Dendritic cell treated with granulocyte-macrophage colony-stimulating factor and Interleukin-4, amounts not matched to agents 40 ng/mL and 50 ng/mL, for 4 days (primary cell): ENCODE measurements around the gene ARAP1.
A peak's percentile ranks its signal among the peaks of the same experiment; 100 is the strongest.

Experiments
- H3K27ac Mint-ChIP-seq: one replicate; pipeline ENCODE4 v1.8.0; 2022; ENCODE audit warnings: mild to moderate bottlenecking, mixed read lengths
- H3K27me3 Mint-ChIP-seq: one replicate; pipeline ENCODE4 v1.8.0; 2022; ENCODE audit warnings: mild to moderate bottlenecking, mixed read lengths
- H3K36me3 Mint-ChIP-seq: one replicate; pipeline ENCODE4 v1.8.0; 2022; ENCODE audit warnings: low read depth, mixed read lengths
- H3K4me1 Mint-ChIP-seq: one replicate; pipeline ENCODE4 v1.8.0; 2022; ENCODE audit warnings: low read depth, mixed read lengths
- H3K4me3 Mint-ChIP-seq: one replicate; pipeline ENCODE4 v1.8.0; 2022; ENCODE audit warnings: mild to moderate bottlenecking, moderate library complexity, mixed read lengths
- H3K9me3 Mint-ChIP-seq: one replicate; pipeline ENCODE4 v1.8.0; 2022; ENCODE audit warnings: mixed read lengths
- intact Hi-C: fragments of 100-400 bp; cut with micrococcal nuclease; formaldehyde crosslinking; loops from one replicate; pipeline ENCODE4 v1.15.0; 2022

The ARAP1 gene

DNA sequence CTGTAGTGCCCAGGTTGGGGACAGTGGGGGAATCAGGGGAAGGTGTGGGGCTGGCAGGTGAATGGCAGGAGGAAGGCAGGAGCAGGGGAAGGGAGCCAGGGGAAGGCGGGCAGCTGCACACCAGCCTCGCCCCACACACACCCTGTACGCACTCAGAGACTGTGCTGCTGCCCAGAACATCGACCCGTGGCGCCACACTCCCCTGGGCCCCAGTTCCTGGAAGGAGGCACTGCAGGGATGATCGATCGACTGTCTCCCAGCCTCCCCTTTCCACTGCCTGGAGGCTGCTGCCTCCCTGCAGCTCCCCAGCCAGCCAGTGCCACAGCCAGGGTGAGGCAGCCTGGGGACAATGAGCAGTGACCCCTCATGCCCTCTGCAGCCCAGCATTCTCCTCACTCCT lies 97.2 kb downstream of the ARAP1 start:
- no peak overlapping the region for H3K4me3 Mint-ChIP-seq
- no peaks in the 10 kb centered on the region for H3K36me3 Mint-ChIP-seq
- H3K27ac Mint-ChIP-seq = no peak overlapping the region
- intact Hi-C loops = no loop called here
- peaks cover 54% of the 10 kb centered on the region for H3K27me3 Mint-ChIP-seq
- H3K9me3 Mint-ChIP-seq = no peaks in the 10 kb centered on the region
- no peaks in the 10 kb centered on the region for H3K4me1 Mint-ChIP-seq

DNA sequence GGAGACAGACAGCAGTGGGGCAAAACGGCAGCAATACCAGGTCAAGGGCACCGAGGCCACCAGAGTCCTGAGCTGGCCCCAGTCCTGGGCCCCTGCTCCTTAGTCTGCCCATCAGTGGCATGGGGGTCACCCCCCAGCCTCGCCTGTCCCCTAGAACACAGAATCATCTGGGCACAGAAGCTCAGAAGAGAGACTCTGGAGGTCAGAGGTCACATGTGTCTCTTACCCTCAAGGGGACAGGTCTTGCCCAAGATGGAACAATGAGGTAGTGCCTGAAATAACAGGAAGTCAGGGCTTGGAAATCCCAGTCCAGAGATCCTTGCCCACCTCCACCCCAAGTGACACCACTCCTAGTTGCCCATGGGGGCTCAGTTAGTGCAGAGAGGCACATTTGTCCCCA lies 98.6 kb downstream of the ARAP1 start:
- Mint-ChIP-seq H3K36me3 (no peaks in the 10 kb centered on the region), H3K4me3 (no peak overlapping the region)

DNA sequence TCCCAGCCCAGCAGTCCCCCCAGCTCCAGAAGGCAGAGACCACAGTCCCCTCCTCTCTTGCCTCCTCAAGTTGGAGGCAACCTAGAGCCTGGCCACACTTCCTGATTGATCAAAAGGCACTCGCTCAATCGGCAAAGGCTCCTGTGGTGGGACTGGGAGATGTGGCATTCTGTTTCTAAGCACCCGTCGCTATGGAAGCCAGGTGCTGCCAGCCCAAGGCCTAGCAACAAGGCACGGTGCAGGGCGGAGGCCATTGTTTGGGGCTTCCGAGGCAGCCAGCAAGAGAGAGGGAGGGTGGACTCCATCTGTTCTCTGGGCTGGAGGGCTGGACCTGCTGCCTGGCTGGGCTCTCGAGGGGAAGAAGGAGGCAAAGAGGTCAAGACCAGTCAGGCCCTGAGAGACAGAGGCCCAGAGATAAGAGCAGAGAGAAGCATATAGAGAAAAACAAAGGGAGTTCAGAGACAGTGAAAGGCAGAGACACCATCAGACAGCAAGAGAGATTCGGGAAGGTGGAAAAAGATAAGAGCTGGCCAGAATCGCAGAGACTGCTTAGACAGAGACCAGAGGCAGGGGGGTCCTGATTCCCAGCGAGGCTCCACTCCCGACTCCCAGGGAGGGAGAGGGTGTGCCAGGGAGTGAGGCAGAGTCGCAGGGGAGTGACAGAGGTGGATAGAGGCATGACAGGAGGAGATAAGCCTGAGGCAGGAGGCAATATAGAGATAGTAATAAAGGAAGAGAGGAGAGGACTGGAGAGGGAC lies 99.2 kb downstream of the ARAP1 start:
- intact Hi-C loops = no loop called here
- H3K9me3 Mint-ChIP-seq = no peaks in the 10 kb centered on the region
- no peak overlapping the region for H3K27ac Mint-ChIP-seq
- H3K36me3 Mint-ChIP-seq = no peaks in the 10 kb centered on the region
- no peak overlapping the region for H3K4me3 Mint-ChIP-seq
- peaks cover 46% of the 10 kb centered on the region for H3K27me3 Mint-ChIP-seq
- H3K4me1 Mint-ChIP-seq = no peaks in the 10 kb centered on the region

More for the DNA sequence above, 98.6 kb downstream of the ARAP1 start:
- Mint-ChIP-seq H3K27me3 (peaks cover 51% of the 10 kb centered on the region), H3K4me1 (no peaks in the 10 kb centered on the region), H3K27ac (no peak overlapping the region), H3K9me3 (no peaks in the 10 kb centered on the region)
- intact Hi-C loops = no loop called here

DNA sequence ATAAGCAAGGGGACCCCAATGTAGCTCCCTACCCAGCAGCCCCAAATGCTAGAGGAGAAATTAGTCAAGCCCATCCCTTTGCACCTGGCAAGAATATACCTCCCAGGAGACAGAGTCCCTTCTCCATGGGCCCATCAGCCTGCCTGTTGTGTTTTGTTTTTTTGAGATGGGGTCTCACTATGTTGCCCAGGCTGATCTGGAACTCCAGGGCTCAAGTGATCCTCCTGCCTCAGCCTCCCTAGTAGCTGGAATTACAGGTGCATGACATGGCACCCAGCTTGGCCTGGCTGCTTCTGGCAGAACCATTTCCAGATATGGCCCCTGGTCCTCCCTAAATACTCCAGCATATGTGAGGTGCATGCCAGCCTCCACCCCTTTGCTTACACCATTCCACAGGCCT lies 100.1 kb downstream of the ARAP1 start:
- intact Hi-C loops = no loop called here
- H3K27me3 Mint-ChIP-seq = peaks cover 43% of the 10 kb centered on the region
- no peaks in the 10 kb centered on the region for H3K36me3 Mint-ChIP-seq
- H3K27ac Mint-ChIP-seq = no peak overlapping the region
- H3K4me3 Mint-ChIP-seq = no peak overlapping the region
- no peaks in the 10 kb centered on the region for H3K9me3 Mint-ChIP-seq
- no peaks in the 10 kb centered on the region for H3K4me1 Mint-ChIP-seq

DNA sequence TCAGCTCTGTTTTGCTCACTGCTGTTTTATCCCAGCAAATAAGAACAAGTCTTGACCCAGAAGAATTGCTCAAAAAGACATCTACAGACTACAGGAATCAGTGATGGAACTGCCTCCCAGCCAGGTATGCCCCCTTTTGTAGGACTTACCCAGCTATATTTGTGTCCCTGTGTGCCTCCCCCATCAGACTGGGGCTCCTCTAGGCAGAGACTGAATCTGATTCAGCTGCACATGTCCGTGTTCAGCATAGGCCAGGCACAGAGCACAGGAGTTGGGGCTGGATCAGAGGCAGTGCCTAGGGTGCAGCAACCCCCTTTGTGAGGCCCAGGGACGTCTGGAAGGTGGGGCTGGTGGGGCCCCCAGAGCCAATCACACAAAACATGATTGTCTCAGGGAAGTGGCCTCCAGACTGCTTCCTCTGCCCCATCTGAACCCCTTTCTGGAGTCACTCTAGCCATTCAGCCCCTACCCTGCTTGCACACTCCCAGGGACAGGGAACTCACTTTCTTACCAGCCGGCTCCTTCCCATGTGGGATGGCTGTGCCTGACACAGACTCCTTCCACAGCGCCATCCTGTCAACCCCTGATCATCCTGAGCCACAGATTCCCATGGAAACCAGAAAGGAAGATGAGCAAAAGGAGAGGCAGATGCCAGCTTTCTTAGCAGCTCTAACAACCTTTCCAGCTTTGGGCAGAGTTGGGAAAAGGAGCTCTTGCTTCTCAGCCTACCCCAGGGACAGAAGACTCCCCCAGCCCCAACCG lies 102.8 kb downstream of the ARAP1 start:
- H3K9me3 Mint-ChIP-seq = no peaks in the 10 kb centered on the region
- H3K36me3 Mint-ChIP-seq = no peaks in the 10 kb centered on the region
- H3K27me3 Mint-ChIP-seq = peaks cover 35% of the 10 kb centered on the region

DNA sequence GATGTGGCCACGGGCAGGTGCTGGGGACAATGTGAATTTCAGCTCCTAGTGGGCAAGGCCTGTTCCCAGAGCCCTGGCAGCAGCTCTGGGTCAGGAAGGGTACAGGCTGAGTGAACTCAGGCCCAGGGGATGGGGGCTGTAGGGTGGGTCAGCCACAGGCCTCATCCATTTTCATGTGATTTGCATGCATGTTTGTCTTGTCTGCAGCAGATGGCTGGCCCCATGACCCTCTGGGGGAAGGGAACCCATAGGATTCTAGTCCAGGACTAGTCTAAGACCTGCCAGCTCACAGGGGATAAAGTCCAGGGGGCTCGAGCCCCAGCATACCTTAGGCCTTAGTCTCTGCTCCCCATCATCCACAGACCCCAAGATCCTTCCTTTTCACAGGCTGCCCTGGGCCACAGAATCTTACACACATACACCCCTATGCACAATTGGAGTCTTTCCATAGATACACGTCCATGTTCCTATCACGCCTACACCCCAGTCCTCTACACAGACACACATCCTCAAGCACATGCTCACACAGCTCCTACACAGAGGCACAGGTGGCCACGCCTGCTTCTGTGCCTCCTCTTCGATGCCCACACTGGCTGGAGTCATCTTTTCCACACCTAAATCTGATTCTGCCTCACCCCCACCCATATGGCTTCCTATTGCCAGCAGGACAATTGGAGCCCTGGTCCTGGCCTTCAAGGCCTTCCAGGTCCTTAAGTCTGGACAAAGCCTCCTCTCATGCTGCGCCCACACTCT lies 103.6 kb downstream of the ARAP1 start:
- H3K36me3 Mint-ChIP-seq = no peaks in the 10 kb centered on the region
- H3K4me3 Mint-ChIP-seq = no peak overlapping the region
- intact Hi-C loops = no loop called here
- no peaks in the 10 kb centered on the region for H3K9me3 Mint-ChIP-seq
- peaks cover 3% of the 10 kb centered on the region for H3K4me1 Mint-ChIP-seq
- peaks cover 42% of the 10 kb centered on the region for H3K27me3 Mint-ChIP-seq
- no peak overlapping the region for H3K27ac Mint-ChIP-seq

More for the DNA sequence above, 102.8 kb downstream of the ARAP1 start:
- Mint-ChIP-seq H3K4me3 (no peak overlapping the region), H3K27ac (no peak overlapping the region), H3K4me1 (no peaks in the 10 kb centered on the region)
- intact Hi-C loops = no loop called here

DNA sequence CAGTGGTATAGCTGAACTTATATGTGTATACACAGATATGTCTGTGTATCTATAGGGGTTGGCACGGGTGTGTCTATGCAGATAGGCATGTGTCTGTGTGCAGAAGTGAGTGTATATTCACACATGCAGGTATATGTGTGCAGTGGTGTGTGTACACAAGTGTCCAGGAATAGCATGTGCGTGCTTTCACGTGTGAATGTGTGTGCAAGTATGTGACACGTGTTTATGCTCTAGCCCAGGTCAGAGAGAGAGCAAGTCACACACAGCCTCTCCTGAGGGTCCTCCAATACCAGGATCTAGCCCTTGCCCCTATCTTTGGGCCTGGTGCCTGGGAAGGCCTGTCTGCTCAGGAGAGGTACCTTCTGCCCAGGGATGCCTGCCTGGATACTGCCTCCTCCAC lies 104.3 kb downstream of the ARAP1 start:
- no peak overlapping the region for H3K27ac Mint-ChIP-seq
- intact Hi-C loops = no loop called here
- H3K4me3 Mint-ChIP-seq = no peak overlapping the region
- peaks cover 39% of the 10 kb centered on the region for H3K27me3 Mint-ChIP-seq
- H3K9me3 Mint-ChIP-seq = no peaks in the 10 kb centered on the region
- H3K4me1 Mint-ChIP-seq = peaks cover 7% of the 10 kb centered on the region
- no peaks in the 10 kb centered on the region for H3K36me3 Mint-ChIP-seq

DNA sequence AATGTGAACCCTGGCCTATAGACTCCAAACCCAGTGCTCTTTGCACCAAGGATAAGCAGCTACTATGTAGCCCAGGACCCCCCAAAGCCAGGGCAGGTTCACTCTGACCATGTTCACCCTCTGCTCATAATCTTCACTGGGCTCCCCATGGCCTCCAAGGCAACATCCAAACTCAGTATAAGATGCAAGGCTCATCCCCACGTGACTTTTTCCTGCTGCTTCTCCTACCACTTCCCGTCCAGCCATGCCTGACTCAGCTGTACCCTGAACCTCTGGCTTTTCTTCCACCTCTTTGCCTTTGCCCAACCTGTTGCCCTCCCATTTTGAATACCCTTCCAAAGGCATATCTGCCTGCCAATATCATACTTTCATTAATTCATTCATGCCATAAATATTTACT lies 105.7 kb downstream of the ARAP1 start:
- Mint-ChIP-seq H3K4me1 (peaks cover 7% of the 10 kb centered on the region), H3K4me3 (no peak overlapping the region), H3K27ac (no peak overlapping the region), H3K36me3 (no peaks in the 10 kb centered on the region), H3K9me3 (no peaks in the 10 kb centered on the region), H3K27me3 (peaks cover 39% of the 10 kb centered on the region)
- intact Hi-C loops = no loop called here

DNA sequence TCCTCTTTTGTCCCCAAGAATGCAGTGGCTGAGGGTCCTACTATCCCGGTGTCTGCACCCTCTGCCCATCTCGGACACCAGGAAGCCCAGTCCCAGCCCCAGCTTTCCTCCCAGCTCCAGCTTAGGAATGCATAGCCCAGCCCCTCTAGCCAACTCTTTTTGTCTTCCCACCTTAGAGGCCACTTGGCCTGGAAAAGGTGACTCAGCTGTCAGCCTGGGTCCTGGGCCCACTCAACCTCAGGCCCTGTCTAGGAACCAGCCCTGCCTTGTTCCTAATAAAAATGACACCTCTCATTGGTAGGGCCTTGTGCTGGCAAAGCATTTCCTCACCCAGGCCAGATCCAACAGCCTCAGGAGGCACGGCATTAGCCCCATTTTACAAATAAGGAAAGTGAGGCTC lies 106.2 kb downstream of the ARAP1 start:
- H3K27me3 Mint-ChIP-seq = peaks cover 39% of the 10 kb centered on the region
- H3K9me3 Mint-ChIP-seq = no peaks in the 10 kb centered on the region
- H3K36me3 Mint-ChIP-seq = no peaks in the 10 kb centered on the region
- H3K27ac Mint-ChIP-seq = no peak overlapping the region
- intact Hi-C loops = no loop called here
- H3K4me1 Mint-ChIP-seq = peaks cover 7% of the 10 kb centered on the region
- H3K4me3 Mint-ChIP-seq = no peak overlapping the region

DNA sequence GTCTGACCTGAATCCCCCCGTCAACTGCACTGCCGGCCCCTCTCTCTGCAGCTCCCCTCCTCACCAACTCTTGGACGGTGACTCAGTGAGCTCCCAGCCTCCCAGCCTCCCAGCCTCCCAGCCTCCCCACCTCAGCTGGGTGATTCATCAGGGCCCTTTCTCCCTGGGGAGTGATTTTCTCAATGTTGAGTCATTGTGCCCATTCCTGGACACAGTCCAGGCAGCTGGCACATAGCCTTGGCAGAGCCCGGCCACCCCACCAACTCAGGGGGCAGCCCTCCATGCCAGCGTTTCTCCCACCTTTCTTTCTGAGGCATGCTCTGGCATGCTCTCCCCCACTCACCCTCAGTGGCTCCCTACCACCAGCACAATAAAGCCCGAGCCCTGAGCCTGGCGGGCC lies 108.7 kb downstream of the ARAP1 start:
- Mint-ChIP-seq H3K9me3 (no peaks in the 10 kb centered on the region), H3K27ac (peak overlapping the region; percentile 13), H3K36me3 (no peaks in the 10 kb centered on the region), H3K4me1 (peaks cover 7% of the 10 kb centered on the region), H3K4me3 (no peak overlapping the region), H3K27me3 (peaks cover 22% of the 10 kb centered on the region)
- intact Hi-C loops = loop anchor here (1.0 to 5.0 kb wide), 3 partner anchors 59 to 171 kb away; no protein-coding TSS in a partner anchor

DNA sequence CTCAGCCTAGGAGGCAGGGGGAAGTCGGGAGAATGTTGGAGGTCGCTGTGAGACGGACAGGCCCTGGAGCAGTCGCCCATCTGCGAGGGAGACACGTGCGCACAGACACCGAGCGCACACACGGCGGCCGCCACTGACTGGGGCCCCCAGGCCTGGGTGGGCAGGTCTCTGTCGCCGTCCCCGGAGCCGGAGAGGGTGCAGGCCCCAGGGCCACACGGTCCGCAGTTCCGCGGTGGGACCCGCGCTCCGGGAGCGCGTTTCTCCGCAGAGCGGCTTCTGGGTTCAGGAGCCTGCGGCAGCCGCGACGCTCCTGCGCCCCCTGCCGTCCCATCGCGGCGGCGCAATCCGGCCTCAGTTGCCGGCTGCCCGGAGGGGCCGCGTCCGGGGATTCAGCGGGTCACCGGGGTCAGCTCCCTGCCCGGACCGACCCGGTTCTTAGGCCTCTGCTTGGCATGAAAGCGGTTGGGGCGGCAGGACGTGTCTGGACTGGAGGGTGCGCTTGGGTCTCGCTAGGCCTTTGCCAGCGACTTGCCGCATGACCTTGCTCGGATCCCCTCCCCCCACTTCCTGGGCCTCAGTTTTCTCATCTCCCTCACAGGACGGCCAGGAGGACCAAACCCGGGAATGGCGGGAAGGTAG lies 109.2 kb downstream of the ARAP1 start:
- intact Hi-C loops = loop anchor here (1.0 to 5.0 kb wide), 3 partner anchors 58 to 171 kb away; no protein-coding TSS in a partner anchor
- no peak overlapping the region for H3K4me3 Mint-ChIP-seq
- H3K27me3 Mint-ChIP-seq = peaks cover 28% of the 10 kb centered on the region
- no peak overlapping the region for H3K27ac Mint-ChIP-seq
- no peaks in the 10 kb centered on the region for H3K9me3 Mint-ChIP-seq
- H3K4me1 Mint-ChIP-seq = peaks cover 7% of the 10 kb centered on the region
- no peaks in the 10 kb centered on the region for H3K36me3 Mint-ChIP-seq

DNA sequence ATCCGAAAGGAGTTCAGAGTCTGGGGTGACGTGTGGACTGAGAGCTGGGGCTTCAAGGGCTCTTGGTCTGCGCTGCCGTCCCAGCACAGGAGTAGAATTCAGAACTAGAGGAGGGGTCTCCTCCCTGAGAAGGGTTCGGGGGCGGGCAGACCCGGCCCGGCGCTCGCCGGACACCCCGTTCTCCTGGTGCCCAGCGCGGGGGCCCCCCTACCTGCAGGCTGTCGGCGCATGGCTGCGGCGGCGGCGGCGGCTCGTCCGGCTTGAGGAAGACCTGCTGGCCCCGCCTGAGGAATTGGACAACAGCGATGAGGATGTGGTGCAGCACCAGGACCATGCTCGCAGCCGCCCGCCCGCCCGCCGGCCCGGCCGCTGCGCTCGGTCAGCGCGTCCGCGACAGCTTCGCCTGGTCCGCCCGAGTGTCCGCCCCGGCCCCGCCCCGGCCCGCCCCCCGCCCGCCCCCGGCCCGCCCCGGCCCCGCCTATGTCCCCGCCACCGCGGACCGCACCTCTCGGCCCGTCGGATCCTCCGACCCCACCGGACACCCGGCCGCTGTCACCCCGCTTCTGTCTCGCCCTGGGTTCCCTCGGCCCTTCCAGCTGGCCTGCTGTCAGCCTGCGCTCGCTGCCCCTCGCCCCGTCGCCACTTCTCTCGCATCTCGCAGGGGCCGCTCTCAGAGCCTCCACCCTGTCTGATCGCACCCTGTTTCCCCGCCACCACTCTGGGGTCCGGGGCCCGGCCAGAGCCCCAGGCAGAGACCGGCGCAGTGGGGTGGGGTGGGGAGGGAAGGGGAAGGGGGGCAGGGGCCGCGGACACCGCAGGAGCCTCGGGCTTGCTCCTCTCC lies 109.9 kb downstream of the ARAP1 start:
- intact Hi-C loops = loop anchor here (2.0 to 5.0 kb wide), 2 partner anchors 57 to 170 kb away; no protein-coding TSS in a partner anchor
- H3K4me1 Mint-ChIP-seq = peaks cover 7% of the 10 kb centered on the region

DNA sequence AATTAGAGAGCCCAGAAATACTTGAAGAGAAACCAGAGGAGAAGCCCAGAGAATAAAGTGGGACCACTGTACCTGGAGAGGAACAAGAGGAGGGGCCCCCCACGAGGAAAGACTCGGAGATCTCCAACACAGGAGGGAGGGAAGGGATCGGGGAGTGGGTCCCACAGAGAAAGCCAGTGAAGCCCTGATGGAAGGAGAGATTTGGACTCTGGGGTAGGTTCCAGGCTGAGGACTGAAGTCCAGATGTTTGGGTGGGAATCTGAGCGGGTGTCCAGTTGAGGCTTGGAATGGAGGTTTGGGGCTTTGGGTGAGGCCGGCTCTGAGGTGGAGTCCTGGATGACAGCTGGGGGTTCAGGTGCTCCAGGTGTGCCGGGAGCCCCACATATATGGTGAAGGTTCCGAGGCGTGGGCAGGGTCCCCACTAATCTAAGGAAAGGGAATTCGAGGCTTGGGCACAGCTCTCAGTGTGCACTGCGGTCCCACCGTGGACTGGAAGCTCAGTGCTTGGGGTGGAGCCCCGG lies 110.6 kb downstream of the ARAP1 start:
- no peak overlapping the region for H3K27ac Mint-ChIP-seq
- no peak overlapping the region for H3K4me3 Mint-ChIP-seq

More for the DNA sequence above, 109.9 kb downstream of the ARAP1 start:
- peaks cover 35% of the 10 kb centered on the region for H3K27me3 Mint-ChIP-seq
- H3K27ac Mint-ChIP-seq = no peak overlapping the region
- no peaks in the 10 kb centered on the region for H3K36me3 Mint-ChIP-seq
- H3K4me3 Mint-ChIP-seq = peak overlapping the region; percentile 44
- H3K9me3 Mint-ChIP-seq = no peaks in the 10 kb centered on the region

More for the DNA sequence above, 110.6 kb downstream of the ARAP1 start:
- Mint-ChIP-seq H3K27me3 (peaks cover 39% of the 10 kb centered on the region), H3K4me1 (peaks cover 7% of the 10 kb centered on the region), H3K36me3 (no peaks in the 10 kb centered on the region), H3K9me3 (no peaks in the 10 kb centered on the region)
- intact Hi-C loops = loop anchor here (2.0 to 5.0 kb wide), 2 partner anchors 57 to 169 kb away; no protein-coding TSS in a partner anchor
